ENCODE data around the gene NHERF1. TPM values are rescaled to one million over a fixed set of nuclear protein-coding genes. Genes with fewer than 3 reads are reported as not detected.

The NHERF1 gene
- polyA plus RNA-seq, 1 donor, result 5.3 TPM

DNA sequence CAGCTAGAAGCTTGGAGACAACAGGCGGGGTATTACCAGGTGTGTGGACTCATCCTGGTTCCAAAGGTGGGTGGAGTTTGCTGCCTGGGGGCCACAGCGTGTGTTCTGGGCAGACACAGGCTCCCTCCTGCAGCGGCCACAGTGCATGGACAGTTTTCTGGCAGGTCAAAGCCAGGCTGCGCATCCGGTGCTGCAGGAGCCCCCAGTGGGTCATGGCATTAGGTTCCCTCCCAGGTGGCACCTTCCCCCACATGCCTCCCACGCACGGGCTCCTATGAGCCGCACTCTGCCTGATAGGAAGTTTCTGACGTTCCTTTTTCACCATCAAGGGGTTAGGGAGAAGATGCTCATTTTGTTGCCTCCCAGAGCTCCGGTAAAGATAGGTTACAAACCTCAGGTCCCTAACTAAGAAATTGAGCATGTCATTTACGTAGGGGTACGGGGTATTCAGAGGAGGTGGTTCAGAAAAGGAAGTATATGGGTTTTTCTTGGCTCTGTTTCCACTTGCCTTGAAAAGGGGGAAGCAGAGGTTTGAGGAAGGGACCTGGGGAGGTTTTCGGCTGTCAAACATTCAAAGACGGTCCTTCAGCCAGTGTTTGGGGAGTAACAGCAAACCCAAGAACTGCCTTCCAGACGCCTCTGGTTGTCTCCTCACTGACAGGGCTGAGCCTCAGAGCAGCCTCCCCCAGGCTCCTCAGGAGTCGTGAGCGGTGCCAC lies 60.4 kb downstream of the NHERF1 start:
- DNase-seq (ENCODE audit: low read depth), result no peak

- no peak for DNase-seq (ENCODE audit: low read depth)
Measured at GRCh38 chr17:74810699-74811485, 62.5 kb downstream of the NHERF1 start.

- no peak for DNase-seq (ENCODE audit: low read depth)
Measured at GRCh38 chr17:74812109-74813009, 63.9 kb downstream of the NHERF1 start.

- no peak for DNase-seq (ENCODE audit: low read depth)
Measured at GRCh38 chr17:74814453-74814852, 66.0 kb downstream of the NHERF1 start.

- no peak for DNase-seq (ENCODE audit: low read depth)
Measured at GRCh38 chr17:74815067-74815466, 66.6 kb downstream of the NHERF1 start.

DNA sequence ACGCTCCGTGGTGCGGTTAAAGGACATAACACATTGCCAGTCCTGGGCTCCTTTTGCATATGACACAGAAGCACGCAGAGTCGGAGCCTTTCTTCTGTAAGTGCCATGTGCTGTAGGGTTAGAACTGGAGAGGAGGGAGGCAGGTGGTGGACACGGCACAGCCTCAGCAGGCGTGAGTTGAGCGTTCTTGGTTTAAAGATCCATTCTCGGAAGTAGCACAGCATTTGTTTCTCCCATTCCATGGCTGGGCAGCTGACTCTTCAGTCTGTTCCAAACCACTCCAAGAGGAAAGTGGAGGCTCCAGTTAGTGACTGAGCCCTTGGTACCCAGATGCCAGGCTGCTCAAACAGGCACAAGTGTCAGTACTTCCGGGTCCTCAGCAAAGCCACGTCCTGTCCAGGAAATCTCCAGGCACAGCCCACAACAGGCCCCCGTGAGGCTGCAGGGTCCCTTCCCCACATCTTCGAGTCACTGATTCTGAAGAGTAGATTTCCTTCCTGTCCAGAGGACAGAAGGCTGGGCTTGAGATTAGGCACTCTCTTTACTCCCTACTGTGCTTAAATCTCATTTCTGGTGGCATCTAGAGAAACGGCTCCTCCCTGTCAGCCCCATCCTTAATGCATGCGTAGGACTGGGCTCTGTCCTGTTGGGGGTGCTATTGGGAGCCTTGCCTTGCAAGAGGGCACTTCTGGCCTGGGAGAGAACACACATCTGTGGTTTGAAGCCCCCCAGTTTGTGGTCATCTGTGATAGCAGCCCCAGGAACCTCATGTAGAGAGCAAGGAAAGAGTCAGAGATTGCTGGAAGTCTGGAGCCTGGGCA lies 67.3 kb downstream of the NHERF1 start:
- no peak for DNase-seq (ENCODE audit: low read depth)

DNA sequence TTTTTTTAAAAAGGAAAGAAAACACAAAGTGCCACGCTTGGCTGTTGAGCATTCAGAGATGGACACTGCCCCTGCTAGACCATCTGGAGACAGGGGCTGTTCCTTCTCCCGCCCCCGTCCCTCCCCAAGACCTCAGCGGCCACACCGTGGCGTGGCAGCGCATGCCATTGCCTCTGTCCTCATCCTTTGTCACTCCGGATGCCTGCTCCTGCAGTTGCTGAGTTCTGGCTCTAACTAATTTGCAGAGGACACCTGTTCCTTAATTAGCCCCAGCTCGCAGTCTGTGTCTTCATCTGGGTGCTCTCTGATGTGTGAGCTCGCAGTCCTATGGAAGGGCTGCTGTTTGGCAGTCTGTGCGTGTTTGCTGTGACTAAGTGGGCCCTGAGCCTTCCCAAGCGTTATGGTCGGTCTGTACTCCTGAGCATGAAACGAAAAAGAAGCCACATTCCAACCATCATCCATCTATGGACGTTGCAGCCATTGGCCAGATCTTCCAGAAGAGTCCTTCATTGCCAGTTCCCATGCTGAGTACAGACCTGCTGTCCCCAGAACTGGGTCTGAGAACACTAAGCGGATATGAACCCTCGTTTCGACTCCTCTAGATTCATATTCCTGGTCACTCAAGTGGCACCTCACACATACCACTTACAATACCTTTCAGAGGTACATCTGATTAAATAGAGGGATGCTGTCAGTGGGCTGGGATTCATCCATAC lies 68.6 kb downstream of the NHERF1 start:
- DNase-seq (ENCODE audit: low read depth), result no peak

- DNase-seq (ENCODE audit: low read depth), result no peak
Measured at GRCh38 chr17:74818291-74818938, 70.0 kb downstream of the NHERF1 start.

Other genes with a start within 250 kb of the NHERF1 start
- gene CD300LB, start 217.2 kb upstream of the NHERF1 start, polyA plus RNA-seq (ENCODE audit: insufficient read length), result 0.20 TPM
- gene CD300C, start 202.5 kb upstream of the NHERF1 start, polyA plus RNA-seq (ENCODE audit: insufficient read length), result 0.37 TPM
- not detected for gene CD300H, start 181.1 kb upstream of the NHERF1 start, polyA plus RNA-seq (ENCODE audit: insufficient read length)
- not detected for gene CD300LD, start 156.3 kb upstream of the NHERF1 start, polyA plus RNA-seq (ENCODE audit: insufficient read length)
- gene CD300E, start 124.9 kb upstream of the NHERF1 start, polyA plus RNA-seq (ENCODE audit: insufficient read length), result 0.04 TPM
- 0.28 TPM for gene CD300LF, start 35.7 kb upstream of the NHERF1 start, polyA plus RNA-seq (ENCODE audit: insufficient read length)
- 0.90 TPM for gene RAB37, start 11.4 kb upstream of the NHERF1 start, polyA plus RNA-seq (ENCODE audit: insufficient read length)
- gene NAT9, start 27.7 kb downstream of the NHERF1 start, polyA plus RNA-seq (ENCODE audit: insufficient read length), result 37.5 TPM
- gene GRIN2C, start 111.3 kb downstream of the NHERF1 start, polyA plus RNA-seq (ENCODE audit: insufficient read length), result 0.71 TPM
- 2.0 TPM for gene FDXR, start 124.4 kb downstream of the NHERF1 start, polyA plus RNA-seq (ENCODE audit: insufficient read length)
- not detected for gene FADS6, start 145.0 kb downstream of the NHERF1 start, polyA plus RNA-seq (ENCODE audit: insufficient read length)
- 0.05 TPM for gene USH1G, start 174.6 kb downstream of the NHERF1 start, polyA plus RNA-seq (ENCODE audit: insufficient read length)
- not detected for gene OTOP2, start 175.6 kb downstream of the NHERF1 start, polyA plus RNA-seq (ENCODE audit: insufficient read length)
- gene OTOP3, start 187.3 kb downstream of the NHERF1 start, polyA plus RNA-seq (ENCODE audit: insufficient read length), result not detected
- gene HID1, start 224.1 kb downstream of the NHERF1 start, polyA plus RNA-seq (ENCODE audit: insufficient read length), result 5.9 TPM
- gene CDR2L, start 239.0 kb downstream of the NHERF1 start, polyA plus RNA-seq (ENCODE audit: insufficient read length), result 6.8 TPM